H9 (cell line): Measurements from ENCODE around the gene LEPROT. TPM values are rescaled to one million over a fixed set of nuclear protein-coding genes. Genes with fewer than 3 reads are reported as not detected.
A peak's percentile ranks its signal among the peaks of the same experiment; 100 is the strongest.
"Not testable (repeated sequence)": the region's sequence is repeated elsewhere in the genome, so short reads cannot be mapped to it uniquely, and the experiment has no call there.

Experiments used
- DNase-seq: peaks from one replicate; pipeline ENCODE4 v3.0.0-alpha.2; 2017
- H2AFZ ChIP-seq: one replicate; pipeline ENCODE4 v1.6.1; 2013; ENCODE audit warnings: mild to moderate bottlenecking, low read length, control low read depth, moderate library complexity
- H2AK5ac ChIP-seq: 2 replicates; pipeline ENCODE4 v1.6.1; 2013; ENCODE audit warnings: low read length, control low read depth, mixed read lengths; ENCODE audit not compliant: insufficient read length
- H2BK120ac ChIP-seq: one replicate; pipeline ENCODE4 v1.6.1; 2013; ENCODE audit warnings: low read depth, mild to moderate bottlenecking, low read length, control low read depth, inconsistent platforms; ENCODE audit not compliant: poor library complexity, severe bottlenecking
- H2BK12ac ChIP-seq: 2 replicates; pipeline ENCODE4 v1.6.1; 2013; ENCODE audit warnings: low read length, control low read depth, mixed read lengths, low read depth; ENCODE audit not compliant: insufficient read length
- H2BK15ac ChIP-seq: 2 replicates; pipeline ENCODE4 v1.6.1; 2013; ENCODE audit warnings: low read depth, low read length, control low read depth
- H2BK20ac ChIP-seq: one replicate; pipeline ENCODE4 v1.6.1; 2013; ENCODE audit warnings: low read depth, mild to moderate bottlenecking, low read length, control low read depth, inconsistent platforms; ENCODE audit not compliant: poor library complexity, severe bottlenecking
- H2BK5ac ChIP-seq: 2 replicates; pipeline ENCODE4 v1.6.1; 2013; ENCODE audit warnings: low read length, control low read depth, mixed read lengths; ENCODE audit not compliant: insufficient read length
- H3K14ac ChIP-seq: 2 replicates; pipeline ENCODE4 v1.6.1; 2013; ENCODE audit warnings: low read length, control low read depth; ENCODE audit not compliant: insufficient read depth
- H3K18ac ChIP-seq: 2 replicates; pipeline ENCODE4 v1.6.1; 2013; ENCODE audit warnings: low read depth, mild to moderate bottlenecking, mixed read lengths, low read length, control low read depth; ENCODE audit not compliant: insufficient read length
- H3K23ac ChIP-seq: 2 replicates; pipeline ENCODE4 v1.6.1; 2013; ENCODE audit warnings: low read length, control low read depth, mixed read lengths, low read depth; ENCODE audit not compliant: insufficient read length
- H3K23me2 ChIP-seq: 2 replicates; pipeline ENCODE4 v1.6.1; 2013; ENCODE audit warnings: low read depth, mild to moderate bottlenecking, mixed read lengths, low read length, control low read depth; ENCODE audit not compliant: insufficient read length, poor library complexity, severe bottlenecking
- H3K27ac ChIP-seq: 2 replicates; pipeline ENCODE4 v1.5.1; 2013; ENCODE audit warnings: low read length, control low read depth, mixed read lengths, low read depth; ENCODE audit not compliant: insufficient read length
- H3K27me3 ChIP-seq: 2 replicates; pipeline ENCODE4 v1.6.1; 2013; ENCODE audit warnings: low read length, control low read depth, inconsistent platforms; ENCODE audit not compliant: insufficient read depth
- H3K4ac ChIP-seq: 2 replicates; pipeline ENCODE4 v1.6.1; 2013; ENCODE audit warnings: low read depth, mild to moderate bottlenecking, control low read depth, inconsistent platforms, low read length, moderate library complexity
- H3K4me1 ChIP-seq: 2 replicates; pipeline ENCODE4 v1.6.1; 2013; ENCODE audit warnings: low read length, control low read depth, inconsistent platforms; ENCODE audit not compliant: insufficient read depth
- H3K4me2 ChIP-seq: 2 replicates; pipeline ENCODE4 v1.6.1; 2013; ENCODE audit warnings: low read length, control low read depth, mixed read lengths; ENCODE audit not compliant: insufficient read length, insufficient read depth
- H3K56ac ChIP-seq: 2 replicates; pipeline ENCODE4 v1.6.1; 2013; ENCODE audit warnings: low read depth, mild to moderate bottlenecking, mixed read lengths, low read length, control low read depth; ENCODE audit not compliant: insufficient read length
- H3K79me1 ChIP-seq: 2 replicates; pipeline ENCODE4 v1.6.1; 2013; ENCODE audit warnings: low read depth, mild to moderate bottlenecking, moderate library complexity, low read length, control low read depth, inconsistent platforms; ENCODE audit not compliant: insufficient read depth, poor library complexity, severe bottlenecking
- H3K79me2 ChIP-seq: 2 replicates; pipeline ENCODE4 v1.6.1; 2013; ENCODE audit warnings: low read length, control low read depth, inconsistent platforms; ENCODE audit not compliant: insufficient read depth
- H3K9ac ChIP-seq: 2 replicates; pipeline ENCODE4 v1.6.1; 2013; ENCODE audit warnings: low read length, control low read depth, mixed read lengths; ENCODE audit not compliant: insufficient read length; ENCODE audit errors: extremely low read depth
- H3K9me3 ChIP-seq: one replicate; pipeline ENCODE4 v1.6.1; 2013; ENCODE audit warnings: low read depth, low read length, inconsistent platforms; ENCODE audit not compliant: control insufficient read depth
- H3T11ph ChIP-seq: one replicate; pipeline ENCODE4 v1.6.1; 2013; ENCODE audit warnings: mild to moderate bottlenecking, low read length, control low read depth, inconsistent platforms
- H4K20me1 ChIP-seq: one replicate; pipeline ENCODE4 v1.6.1; 2013; ENCODE audit not compliant: control insufficient read depth, insufficient read length, insufficient read depth
- H4K5ac ChIP-seq: 2 replicates; pipeline ENCODE4 v1.6.1; 2013; ENCODE audit warnings: low read depth, mild to moderate bottlenecking, mixed read lengths, low read length, control low read depth; ENCODE audit not compliant: insufficient read length
- H4K8ac ChIP-seq: replicated peaks from 2 replicates; pipeline ENCODE4 v1.6.1; 2013; ENCODE audit warnings: low read length, control low read depth, mixed read lengths, low read depth; ENCODE audit not compliant: insufficient read length
- H4K91ac ChIP-seq: 2 replicates; pipeline ENCODE4 v1.6.1; 2013; ENCODE audit warnings: low read depth, mild to moderate bottlenecking, moderate library complexity, mixed read lengths, low read length, control low read depth; ENCODE audit not compliant: insufficient read length
- H3K27ac Mint-ChIP-seq, 3 experiments: 2 replicates in 2 of 3; 3 replicates in 1 of 3; pipeline ENCODE4 v1.8.0; 2020 to 2021; ENCODE audit warnings: mixed read lengths in 3 of 3, mild to moderate bottlenecking in 1 of 3, moderate library complexity in 1 of 3
- H3K27me3 Mint-ChIP-seq: 2 replicates; pipeline ENCODE4 v1.8.0; 2021; ENCODE audit warnings: low read depth, mild to moderate bottlenecking, moderate library complexity, mixed read lengths
- H3K36me3 Mint-ChIP-seq, 3 experiments: 2 replicates in 2 of 3; 3 replicates in 1 of 3; pipeline ENCODE4 v1.8.0; 2020 to 2021; ENCODE audit warnings: low read depth in 3 of 3, mixed read lengths in 3 of 3; ENCODE audit not compliant: insufficient read depth in 1 of 3
- H3K4me1 Mint-ChIP-seq, 2 experiments: 2 replicates each; pipeline ENCODE4 v1.8.0; 2020; ENCODE audit warnings: mixed read lengths in 2 of 2
- H3K4me3 Mint-ChIP-seq, 2 experiments: 2 replicates in 1 of 2; 3 replicates in 1 of 2; pipeline ENCODE4 v1.8.0; 2020 to 2021; ENCODE audit warnings: mild to moderate bottlenecking in 2 of 2, mixed read lengths in 2 of 2, moderate library complexity in 1 of 2
- H3K9me3 Mint-ChIP-seq, 2 experiments: 2 replicates in 1 of 2; 3 replicates in 1 of 2; pipeline ENCODE4 v1.8.0; 2020; ENCODE audit warnings: mild to moderate bottlenecking in 2 of 2, mixed read lengths in 2 of 2, moderate library complexity in 1 of 2
- WGBS: extraction: QIAGEN DNeasy Blood & Tissue Kit; methylation state at CpG from one replicate; pipeline ENCODE4 v1.1.7; 2013; ENCODE audit warnings: missing lambda C conversion rate, low lambda C conversion rate, mixed read lengths; ENCODE audit not compliant: insufficient read length; ENCODE audit errors: extremely low coverage; 5-methylcytosine and 5-hydroxymethylcytosine counted together
- total RNA-seq: library from RNA; stranded (reverse); gene quantifications from 2 replicates; pipeline ENCODE4 v1.2.1, GENCODE V29; 2021
- TF ChIP-seq, protein P1 (sequence below): fragments of 200-600 bp; sonication (generic); conservative IDR thresholded peaks from 3 replicates; pipeline ENCODE4 v1.8.0; 2021; ENCODE audit warnings: antibody characterized with exemption, mild to moderate bottlenecking

The LEPROT gene
- total RNA-seq, 1 experiment from 2014 or later: 32.6 TPM

DNA sequence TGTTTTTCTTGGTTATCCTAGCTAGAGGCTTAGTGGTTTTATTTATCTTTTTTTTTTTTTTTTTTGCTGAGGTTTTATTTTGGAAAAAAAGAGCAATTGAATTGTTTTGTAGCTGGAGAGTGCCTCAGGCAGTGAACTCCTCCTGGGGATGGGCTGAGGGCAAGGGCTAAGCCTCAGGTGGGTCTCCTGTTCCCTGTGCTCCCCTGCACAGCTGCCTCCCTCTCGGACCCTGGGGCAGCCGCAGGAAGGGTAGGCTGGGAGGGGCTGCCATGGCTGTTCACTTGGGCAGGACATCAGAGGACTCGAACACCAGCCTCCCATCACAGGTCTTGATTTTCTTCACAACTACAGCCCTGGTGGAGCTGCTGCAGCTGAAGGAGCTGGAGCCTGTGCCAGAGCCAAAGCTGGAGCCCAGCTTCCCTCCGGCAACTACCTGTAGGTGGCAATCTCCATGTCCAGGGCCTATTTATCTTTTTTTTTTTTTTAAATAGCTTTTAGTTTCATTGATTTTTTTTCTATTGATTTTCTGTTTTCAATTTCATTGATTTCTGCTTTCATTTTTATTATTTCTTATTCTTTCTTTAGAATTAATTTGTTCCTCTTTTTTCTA lies 28.9 kb downstream of the LEPROT start:
- no peak overlapping the region for H4K8ac ChIP-seq
- no peak overlapping the region; the same call in 1 of the 2 replicates for H3K14ac ChIP-seq
- Mint-ChIP-seq H3K36me3 (peaks cover 3 to 8% (median 4%) of the 10 kb centered on the region in 3 experiments; a peak in 4 of 7 replicates), H3K4me3 (no peak overlapping the region), H3K27me3 (0 out of 2 replicates have a peak, but pooled peaks cover 2% of the 10 kb centered on the region), H3K9me3 (peaks cover 8 to 10% of the 10 kb centered on the region in 2 experiments), H3K27ac (no peak overlapping the region), H3K4me1 (peaks cover 11% of the 10 kb centered on the region in 2 experiments)
- H2BK15ac ChIP-seq: no peak overlapping the region
- no peak overlapping the region for H3K23ac ChIP-seq
- no peak overlapping the region for H3T11ph ChIP-seq
- no CpG with 5 or more reads among the region's 4 CpGs for WGBS
- H2BK120ac ChIP-seq: no peak overlapping the region
- no peak overlapping the region for H2BK5ac ChIP-seq
- H3K79me1 ChIP-seq: no peaks in the 10 kb centered on the region
- no peak overlapping the region for H3K56ac ChIP-seq
- no peak overlapping the region for H2BK20ac ChIP-seq
- H2AK5ac ChIP-seq: no peak overlapping the region
- H3K4me2 ChIP-seq: no peak overlapping the region
- no peaks in the 10 kb centered on the region for H3K23me2 ChIP-seq
- peaks cover 3% of the 10 kb centered on the region; the same call in 1 of the 2 replicates for H3K4me1 ChIP-seq
- H3K4ac ChIP-seq: no peak overlapping the region
- H2AFZ ChIP-seq: no peak overlapping the region
- DNase-seq: peak; percentile 60
- no peak overlapping the region for H2BK12ac ChIP-seq
- H4K20me1 ChIP-seq: no peaks in the 10 kb centered on the region
- H3K27me3 ChIP-seq: no peaks in the 10 kb centered on the region
- no peak overlapping the region for H3K9ac ChIP-seq
- H3K27ac ChIP-seq: no peak overlapping the region
- no peak overlapping the region for H4K5ac ChIP-seq
- no peaks in the 10 kb centered on the region for H3K9me3 ChIP-seq
- no peaks in the 10 kb centered on the region for H3K79me2 ChIP-seq
- TF ChIP-seq, protein P1, sequence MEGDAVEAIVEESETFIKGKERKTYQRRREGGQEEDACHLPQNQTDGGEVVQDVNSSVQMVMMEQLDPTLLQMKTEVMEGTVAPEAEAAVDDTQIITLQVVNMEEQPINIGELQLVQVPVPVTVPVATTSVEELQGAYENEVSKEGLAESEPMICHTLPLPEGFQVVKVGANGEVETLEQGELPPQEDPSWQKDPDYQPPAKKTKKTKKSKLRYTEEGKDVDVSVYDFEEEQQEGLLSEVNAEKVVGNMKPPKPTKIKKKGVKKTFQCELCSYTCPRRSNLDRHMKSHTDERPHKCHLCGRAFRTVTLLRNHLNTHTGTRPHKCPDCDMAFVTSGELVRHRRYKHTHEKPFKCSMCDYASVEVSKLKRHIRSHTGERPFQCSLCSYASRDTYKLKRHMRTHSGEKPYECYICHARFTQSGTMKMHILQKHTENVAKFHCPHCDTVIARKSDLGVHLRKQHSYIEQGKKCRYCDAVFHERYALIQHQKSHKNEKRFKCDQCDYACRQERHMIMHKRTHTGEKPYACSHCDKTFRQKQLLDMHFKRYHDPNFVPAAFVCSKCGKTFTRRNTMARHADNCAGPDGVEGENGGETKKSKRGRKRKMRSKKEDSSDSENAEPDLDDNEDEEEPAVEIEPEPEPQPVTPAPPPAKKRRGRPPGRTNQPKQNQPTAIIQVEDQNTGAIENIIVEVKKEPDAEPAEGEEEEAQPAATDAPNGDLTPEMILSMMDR: peak; percentile 57
- H4K91ac ChIP-seq: no peak overlapping the region
- no peak overlapping the region for H3K18ac ChIP-seq

DNA sequence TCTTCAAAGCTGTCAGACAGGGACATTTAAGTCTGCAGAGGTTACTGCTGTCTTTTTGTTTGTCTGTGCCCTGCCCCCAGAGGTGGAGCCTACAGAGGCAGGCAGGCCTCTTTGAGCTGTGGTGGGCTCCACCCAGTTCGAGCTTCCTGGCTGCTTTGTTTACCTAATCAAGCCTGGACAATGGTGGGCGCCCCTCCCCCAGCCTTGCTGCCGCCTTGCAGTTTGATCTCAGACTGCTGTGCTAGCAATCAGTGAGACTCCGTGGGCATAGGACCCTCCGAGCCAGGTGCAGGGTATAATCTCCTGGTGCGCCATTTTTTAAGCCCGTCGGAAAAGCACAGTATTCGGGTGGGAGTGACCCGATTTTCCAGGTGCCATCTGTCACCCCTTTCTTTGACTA lies 35.2 kb downstream of the LEPROT start:
- H4K5ac ChIP-seq, H2BK120ac ChIP-seq, H3K23me2 ChIP-seq, DNase-seq, H2BK15ac ChIP-seq, H3K4me1 ChIP-seq, H4K91ac ChIP-seq, H3K27ac ChIP-seq, H3K4ac ChIP-seq, H3K79me1 ChIP-seq, H3K9me3 ChIP-seq, H2BK12ac ChIP-seq, H2BK5ac ChIP-seq, H2AK5ac ChIP-seq, H2AFZ ChIP-seq, H4K8ac ChIP-seq, H3K4me2 ChIP-seq, H4K20me1 ChIP-seq, H3K14ac ChIP-seq, H3K18ac ChIP-seq, H3K56ac ChIP-seq, H2BK20ac ChIP-seq, H3K27me3 Mint-ChIP-seq, H3K27me3 ChIP-seq, H3K9ac ChIP-seq, H3K23ac ChIP-seq, H3T11ph ChIP-seq, H3K79me2 ChIP-seq: not testable (repeated sequence)
- H3K9me3 Mint-ChIP-seq: peaks cover 20 to 22% of the 10 kb centered on the region in 2 experiments
- peak overlapping the region in 1 of 2 experiments; percentile 50; a peak in 3 of 5 replicates for H3K4me3 Mint-ChIP-seq
- H3K36me3 Mint-ChIP-seq: peaks cover 9 to 24% (median 11%) of the 10 kb centered on the region in 3 experiments
- H3K27ac Mint-ChIP-seq: peak overlapping the region in 1 of 3 experiments; percentile 42; a peak in 2 of 7 replicates
- peaks cover 24 to 28% of the 10 kb centered on the region in 2 experiments for H3K4me1 Mint-ChIP-seq
- WGBS: no CpG with 5 or more reads among the region's 10 CpGs
